Endothelial cell of umbilical vein (primary cell): ENCODE results near the gene CHST8.

Experiments used
- EZH2 ChIP-seq: IDR thresholded peaks from 2 replicates; pipeline ENCODE4 v1.6.1; 2012; ENCODE audit warnings: borderline replicate concordance, low read depth, mild to moderate bottlenecking, moderate library complexity, low read length, inconsistent platforms; ENCODE audit not compliant: severe bottlenecking
- POLR2A ChIP-seq: IDR thresholded peaks from 2 replicates; pipeline ENCODE4 v1.6.1; 2012; ENCODE audit warnings: low read depth, mild to moderate bottlenecking, control low read depth, low read length
- TF ChIP-seq, protein P1 (sequence below), 2 donors: IDR thresholded peaks; 1 replicate in 1 of 2; 2 replicates in 1 of 2; pipeline ENCODE4 v1.5.1; 2011; ENCODE audit warnings: low read length in 2 of 2, mild to moderate bottlenecking in 2 of 2, moderate library complexity in 2 of 2, control low read depth in 1 of 2, inconsistent platforms in 1 of 2, low read depth in 1 of 2; ENCODE audit not compliant: insufficient read depth in 1 of 2; ENCODE audit errors: extremely low read depth in 1 of 2

GRCh38 chr19:33766623-33767022 is 144.9 kb downstream of the CHST8 start:
- TF ChIP-seq, protein P1, sequence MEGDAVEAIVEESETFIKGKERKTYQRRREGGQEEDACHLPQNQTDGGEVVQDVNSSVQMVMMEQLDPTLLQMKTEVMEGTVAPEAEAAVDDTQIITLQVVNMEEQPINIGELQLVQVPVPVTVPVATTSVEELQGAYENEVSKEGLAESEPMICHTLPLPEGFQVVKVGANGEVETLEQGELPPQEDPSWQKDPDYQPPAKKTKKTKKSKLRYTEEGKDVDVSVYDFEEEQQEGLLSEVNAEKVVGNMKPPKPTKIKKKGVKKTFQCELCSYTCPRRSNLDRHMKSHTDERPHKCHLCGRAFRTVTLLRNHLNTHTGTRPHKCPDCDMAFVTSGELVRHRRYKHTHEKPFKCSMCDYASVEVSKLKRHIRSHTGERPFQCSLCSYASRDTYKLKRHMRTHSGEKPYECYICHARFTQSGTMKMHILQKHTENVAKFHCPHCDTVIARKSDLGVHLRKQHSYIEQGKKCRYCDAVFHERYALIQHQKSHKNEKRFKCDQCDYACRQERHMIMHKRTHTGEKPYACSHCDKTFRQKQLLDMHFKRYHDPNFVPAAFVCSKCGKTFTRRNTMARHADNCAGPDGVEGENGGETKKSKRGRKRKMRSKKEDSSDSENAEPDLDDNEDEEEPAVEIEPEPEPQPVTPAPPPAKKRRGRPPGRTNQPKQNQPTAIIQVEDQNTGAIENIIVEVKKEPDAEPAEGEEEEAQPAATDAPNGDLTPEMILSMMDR (IDR thresholded peaks at IDR 0.05; ENCODE audit: extremely low read depth in 1 of 2, insufficient read depth in 1 of 2, low read depth in 1 of 2, low read length in 2 of 2) = no peak
- TF ChIP-seq EZH2 = no peak
- no peak for TF ChIP-seq POLR2A
